OCI-LY1 (cell line): ENCODE results near the gene GSK3B.

ENCODE experiments used
- H2AFZ ChIP-seq: fragments of 200-600 bp; sonication (generic), shearing (Covaris generic); 2 replicates; pipeline ENCODE4 v1.6.0; 2014; ENCODE audit warnings: antibody characterized with exemption, mild to moderate bottlenecking, low read length
- H3F3A ChIP-seq: fragments of 200-600 bp; sonication (generic), shearing (Covaris generic); 2 replicates; pipeline ENCODE4 v1.6.0; 2014; ENCODE audit warnings: mild to moderate bottlenecking, antibody characterized with exemption, low read length, moderate library complexity; ENCODE audit not compliant: insufficient read depth
- H3K27ac ChIP-seq: fragments of 200-600 bp; sonication (generic); 2 replicates; pipeline ENCODE4 v1.5.1; 2014; ENCODE audit warnings: low read length, mixed run types, mild to moderate bottlenecking, low read depth; ENCODE audit not compliant: poor library complexity, severe bottlenecking
- H3K27me3 ChIP-seq: fragments of 200-600 bp; sonication (generic); 2 replicates; pipeline ENCODE4 v1.6.0; 2014; ENCODE audit warnings: antibody characterized with exemption, mild to moderate bottlenecking, low read length, moderate library complexity; ENCODE audit not compliant: insufficient read depth
- H3K36me3 ChIP-seq: fragments of 200-600 bp; sonication (generic); 2 replicates; pipeline ENCODE4 v1.6.1; 2014; ENCODE audit warnings: mild to moderate bottlenecking, antibody characterized with exemption, low read length, moderate library complexity, mixed read lengths; ENCODE audit not compliant: insufficient read depth
- H3K4me1 ChIP-seq: fragments of 200-600 bp; sonication (generic); 2 replicates; pipeline ENCODE4 v1.5.1; 2014; ENCODE audit warnings: mild to moderate bottlenecking, low read length, moderate library complexity; ENCODE audit not compliant: insufficient read depth, severe bottlenecking
- H3K4me2 ChIP-seq: fragments of 200-600 bp; sonication (generic), shearing (Covaris generic); 2 replicates; pipeline ENCODE4 v1.6.1; 2014; ENCODE audit warnings: low read length
- H3K4me3 ChIP-seq: fragments of 200-600 bp; sonication (generic); 2 replicates; pipeline ENCODE4 v1.5.1; 2014; ENCODE audit warnings: low read length, low read depth, mild to moderate bottlenecking, mixed read lengths; ENCODE audit not compliant: poor library complexity, severe bottlenecking
- H3K79me2 ChIP-seq: fragments of 200-600 bp; shearing (Covaris generic); 2 replicates; pipeline ENCODE4 v1.6.1; 2016; ENCODE audit warnings: mixed run types, low read length, mixed read lengths; ENCODE audit not compliant: insufficient read depth
- H3K9ac ChIP-seq: fragments of 200-600 bp; sonication (generic), shearing (Covaris generic); 2 replicates; pipeline ENCODE4 v1.6.1; 2014; ENCODE audit warnings: mild to moderate bottlenecking, low read length, mixed read lengths
- H3K9me2 ChIP-seq: fragments of 200-600 bp; sonication (generic), shearing (Covaris generic); 2 replicates; pipeline ENCODE4 v1.6.1; 2014; ENCODE audit warnings: low read depth, mild to moderate bottlenecking, low read length, mixed read lengths
- H3K9me3 ChIP-seq: fragments of 200-600 bp; shearing (Covaris generic); 2 replicates; pipeline ENCODE4 v1.6.1; 2014; ENCODE audit warnings: low read length, mixed read lengths
- H4K20me1 ChIP-seq: fragments of 200-600 bp; sonication (generic), shearing (Covaris generic); 2 replicates; pipeline ENCODE4 v1.6.0; 2016; ENCODE audit warnings: mild to moderate bottlenecking, low read length; ENCODE audit not compliant: insufficient read depth
- CTCF ChIP-seq: fragments of 200-600 bp; sonication (generic), shearing (Covaris generic); IDR thresholded peaks from 2 replicates; pipeline ENCODE4 v1.5.1; 2017; ENCODE audit warnings: mild to moderate bottlenecking, antibody characterized with exemption, low read length, moderate library complexity, mixed read lengths
- EZH2 ChIP-seq: fragments of 200-600 bp; sonication (generic), shearing (Covaris generic); IDR thresholded peaks from 2 replicates; pipeline ENCODE4 v1.8.0; 2017; ENCODE audit warnings: borderline replicate concordance, mixed run types, mild to moderate bottlenecking, antibody characterized with exemption, low read length, moderate library complexity, mixed read lengths

Gene GSK3B

GRCh38 chr3:119779731-119780383 lies 314.4 kb downstream of the GSK3B start:
- H3K4me1 ChIP-seq, result no peaks in the 10 kb centered on the region
- TF ChIP-seq EZH2 (no peak), CTCF (no peak)
- H3K9ac ChIP-seq, result no peak overlapping the region
- no peaks in the 10 kb centered on the region for H3F3A ChIP-seq
- no peak overlapping the region for H3K4me2 ChIP-seq
- H3K9me3 ChIP-seq, result no peaks in the 10 kb centered on the region
- no peak overlapping the region for H2AFZ ChIP-seq
- no peaks in the 10 kb centered on the region for H3K27me3 ChIP-seq
- no peak overlapping the region for H3K4me3 ChIP-seq
- H3K9me2 ChIP-seq, result no peaks in the 10 kb centered on the region
- no peak overlapping the region for H3K27ac ChIP-seq
- H3K79me2 ChIP-seq, result no peaks in the 10 kb centered on the region
- H4K20me1 ChIP-seq, result no peaks in the 10 kb centered on the region
- H3K36me3 ChIP-seq, result no peaks in the 10 kb centered on the region

GRCh38 chr3:119778811-119779210 lies 315.4 kb downstream of the GSK3B start:
- TF ChIP-seq EZH2 (no peak), CTCF (no peak)
- Histone ChIP-seq H3K36me3 (no peaks in the 10 kb centered on the region), H3K9me3 (no peaks in the 10 kb centered on the region), H3K79me2 (no peaks in the 10 kb centered on the region), H4K20me1 (no peaks in the 10 kb centered on the region), H3K9me2 (no peaks in the 10 kb centered on the region), H2AFZ (no peak overlapping the region), H3K4me2 (no peak overlapping the region), H3K4me3 (no peak overlapping the region), H3K9ac (no peak overlapping the region), H3K4me1 (no peaks in the 10 kb centered on the region), H3F3A (no peaks in the 10 kb centered on the region), H3K27ac (no peak overlapping the region), H3K27me3 (no peaks in the 10 kb centered on the region)

GRCh38 chr3:119778176-119778575 lies 316.1 kb downstream of the GSK3B start:
- Histone ChIP-seq H3K27ac (no peak overlapping the region), H3K4me2 (no peak overlapping the region), H3K27me3 (no peaks in the 10 kb centered on the region), H3K4me1 (no peaks in the 10 kb centered on the region), H3K79me2 (no peaks in the 10 kb centered on the region), H3K9me2 (no peaks in the 10 kb centered on the region), H4K20me1 (no peaks in the 10 kb centered on the region), H3F3A (no peaks in the 10 kb centered on the region), H2AFZ (no peak overlapping the region), H3K36me3 (no peaks in the 10 kb centered on the region), H3K9me3 (no peaks in the 10 kb centered on the region), H3K4me3 (no peak overlapping the region), H3K9ac (no peak overlapping the region)
- no peak for TF ChIP-seq EZH2
- no peak for TF ChIP-seq CTCF
